PFSK-1 (cell line): ENCODE results near the gene WFDC6.

Experiments
- FOXP2 ChIP-seq: optimal IDR thresholded peaks from 2 replicates; pipeline ENCODE3; 2011; ENCODE audit warnings: borderline replicate concordance, control low read depth, inconsistent platforms; ENCODE audit not compliant: insufficient read depth; ENCODE audit errors: extremely low read length, extremely low read depth
- POLR2AphosphoS5 ChIP-seq: IDR thresholded peaks from 2 replicates; pipeline ENCODE4 v1.6.1; 2012; ENCODE audit warnings: low read depth, mild to moderate bottlenecking, control low read depth, low read length, moderate library complexity
- REST ChIP-seq, 2 experiments: IDR thresholded peaks; 2 replicates each; pipeline versions ENCODE4 v1.6.1 to v1.8.0; 2011 to 2012; ENCODE audit warnings: low read depth in 2 of 2, low read length in 2 of 2, control low read depth in 1 of 2, inconsistent platforms in 1 of 2, mild to moderate bottlenecking in 1 of 2, moderate library complexity in 1 of 2; ENCODE audit not compliant: insufficient read depth in 1 of 2
- SIN3A ChIP-seq: IDR thresholded peaks from 2 replicates; pipeline ENCODE4 v1.6.1; 2012; ENCODE audit warnings: mild to moderate bottlenecking, low read length, moderate library complexity, borderline replicate concordance; ENCODE audit not compliant: insufficient read depth
- TAF1 ChIP-seq: IDR thresholded peaks from 2 replicates; pipeline ENCODE4 v1.6.1; 2012; ENCODE audit warnings: low read length, control low read depth, borderline replicate concordance; ENCODE audit not compliant: insufficient read depth

WFDC6 gene

GRCh38 chr20:45502561-45502960 is 36.7 kb downstream of the WFDC6 start:
- no peak for TF ChIP-seq TAF1
- no peak for TF ChIP-seq FOXP2
- TF ChIP-seq POLR2AphosphoS5, result no peak
- TF ChIP-seq REST (IDR thresholded peaks at IDR 0.05; ENCODE audit: insufficient read depth in 1 of 2, low read depth in 2 of 2, low read length in 2 of 2), result no peak
- TF ChIP-seq SIN3A, result no peak

GRCh38 chr20:45501600-45501999 is 37.7 kb downstream of the WFDC6 start:
- TF ChIP-seq REST (IDR thresholded peaks at IDR 0.05; ENCODE audit: insufficient read depth in 1 of 2, low read depth in 2 of 2, low read length in 2 of 2) (no peak), FOXP2 (no peak), POLR2AphosphoS5 (no peak), TAF1 (no peak), SIN3A (no peak)

GRCh38 chr20:45500022-45500421 is 39.3 kb downstream of the WFDC6 start:
- TF ChIP-seq FOXP2 (no peak), SIN3A (no peak), POLR2AphosphoS5 (no peak), REST (IDR thresholded peaks at IDR 0.05; ENCODE audit: insufficient read depth in 1 of 2, low read depth in 2 of 2, low read length in 2 of 2) (no peak)

GRCh38 chr20:45497971-45498494 is 41.2 kb downstream of the WFDC6 start:
- TF ChIP-seq POLR2AphosphoS5 (no peak), TAF1 (no peak), SIN3A (no peak), REST (IDR thresholded peaks at IDR 0.05; ENCODE audit: insufficient read depth in 1 of 2, low read depth in 2 of 2, low read length in 2 of 2) (no peak), FOXP2 (no peak)

GRCh38 chr20:45496166-45496565 is 43.1 kb downstream of the WFDC6 start:
- TF ChIP-seq TAF1, result no peak
- no peak for TF ChIP-seq SIN3A
- TF ChIP-seq FOXP2, result no peak
- no peak for TF ChIP-seq POLR2AphosphoS5
- TF ChIP-seq REST (IDR thresholded peaks at IDR 0.05; ENCODE audit: insufficient read depth in 1 of 2, low read depth in 2 of 2, low read length in 2 of 2), result no peak
